Neuronal stem cell (in vitro differentiated cells): ENCODE measurements around the gene CBY3.

Experiments used
- DNase-seq: peaks from one replicate; pipeline ENCODE4 v3.0.0-alpha.2; 2013; ENCODE audit warnings: low spot score
- H2AFZ ChIP-seq: one replicate; pipeline ENCODE4 v1.6.1; 2013; ENCODE audit warnings: mild to moderate bottlenecking, low read length, inconsistent platforms
- H2AK5ac ChIP-seq: 2 replicates; pipeline ENCODE4 v1.6.1; 2013; ENCODE audit warnings: low read depth, mild to moderate bottlenecking, inconsistent platforms, low read length, moderate library complexity, mixed read lengths
- H2BK120ac ChIP-seq: 2 replicates; pipeline ENCODE4 v1.6.1; 2013; ENCODE audit warnings: low read depth, mild to moderate bottlenecking, inconsistent platforms, low read length, moderate library complexity, mixed read lengths
- H2BK12ac ChIP-seq: one replicate; pipeline ENCODE4 v1.6.1; 2013; ENCODE audit warnings: low read length, inconsistent platforms
- H2BK15ac ChIP-seq: 2 replicates; pipeline ENCODE4 v1.6.1; 2013; ENCODE audit warnings: mild to moderate bottlenecking, low read length, inconsistent platforms, mixed read lengths
- H2BK5ac ChIP-seq: one replicate; pipeline ENCODE4 v1.6.1; 2013; ENCODE audit warnings: inconsistent platforms, mild to moderate bottlenecking, low read length, moderate library complexity
- H3K14ac ChIP-seq: one replicate; pipeline ENCODE4 v1.6.1; 2013; ENCODE audit warnings: low read length, inconsistent platforms
- H3K18ac ChIP-seq: 2 replicates; pipeline ENCODE4 v1.6.1; 2013; ENCODE audit warnings: low read length, inconsistent platforms
- H3K23ac ChIP-seq: 2 replicates; pipeline ENCODE4 v1.6.1; 2013; ENCODE audit warnings: low read depth, mild to moderate bottlenecking, mixed read lengths, low read length, inconsistent platforms; ENCODE audit not compliant: poor library complexity
- H3K27ac ChIP-seq: replicated peaks from 3 replicates; pipeline ENCODE4 v1.5.1; 2013; ENCODE audit warnings: low read length, inconsistent platforms
- H3K27me3 ChIP-seq, 3 experiments: 2 replicates each; pipeline ENCODE4 v1.6.1; 2013; ENCODE audit warnings: low read length in 3 of 3, mild to moderate bottlenecking in 2 of 3, inconsistent platforms in 1 of 3, low read depth in 1 of 3, mixed read lengths in 1 of 3, moderate library complexity in 1 of 3; ENCODE audit not compliant: control insufficient read depth in 3 of 3, insufficient read depth in 3 of 3
- H3K36me3 ChIP-seq, 2 donors: replicated peaks in 1 of 2; 2 replicates each; pipeline ENCODE4 v1.6.1; 2013; ENCODE audit warnings: low read length in 2 of 2; ENCODE audit not compliant: control insufficient read depth in 2 of 2, insufficient read depth in 2 of 2
- H3K4ac ChIP-seq: 2 replicates; pipeline ENCODE4 v1.6.1; 2013; ENCODE audit warnings: inconsistent platforms, mild to moderate bottlenecking, low read length, moderate library complexity
- H3K4me1 ChIP-seq, 2 donors: 1 replicate in 1 of 2; 2 replicates in 1 of 2; pipeline ENCODE4 v1.6.1; 2013; ENCODE audit warnings: low read length in 2 of 2, low read depth in 1 of 2; ENCODE audit not compliant: control insufficient read depth in 2 of 2, insufficient read depth in 1 of 2
- H3K4me2 ChIP-seq: one replicate; pipeline ENCODE4 v1.6.1; 2013; ENCODE audit warnings: mild to moderate bottlenecking, low read length, inconsistent platforms; ENCODE audit not compliant: insufficient read depth, poor library complexity, severe bottlenecking
- H3K4me3 ChIP-seq, 2 donors: 2 replicates each; pipeline ENCODE4 v1.5.1; 2013; ENCODE audit warnings: low read length in 2 of 2, mild to moderate bottlenecking in 2 of 2, inconsistent platforms in 1 of 2, moderate library complexity in 1 of 2
- H3K79me1 ChIP-seq: one replicate; pipeline ENCODE4 v1.6.1; 2013; ENCODE audit warnings: low read depth, mild to moderate bottlenecking, inconsistent platforms, low read length, moderate library complexity
- H3K9ac ChIP-seq: one replicate; pipeline ENCODE4 v1.6.1; 2013; ENCODE audit warnings: mild to moderate bottlenecking, low read depth, low read length, inconsistent platforms; ENCODE audit not compliant: poor library complexity
- H3K9me3 ChIP-seq, 2 donors: replicated peaks in 1 of 2; 2 replicates each; pipeline versions ENCODE3 to v1.6.1; 2013; ENCODE audit warnings: low read length in 2 of 2, mild to moderate bottlenecking in 2 of 2, inconsistent platforms in 1 of 2, low read depth in 1 of 2, mixed read lengths in 1 of 2, moderate library complexity in 1 of 2; ENCODE audit not compliant: control insufficient read depth in 2 of 2, insufficient read depth in 1 of 2
- H4K8ac ChIP-seq: one replicate; pipeline ENCODE4 v1.6.1; 2013; ENCODE audit warnings: low read depth, mild to moderate bottlenecking, inconsistent platforms, low read length, moderate library complexity
- H4K91ac ChIP-seq: one replicate; pipeline ENCODE4 v1.6.1; 2013; ENCODE audit warnings: low read length, low read depth, mild to moderate bottlenecking, inconsistent platforms; ENCODE audit not compliant: poor library complexity
- WGBS, 2 donors: extraction: QIAGEN DNeasy Blood & Tissue Kit; methylation state at CpG; one replicate each; pipeline ENCODE4 v1.1.7; 2013; ENCODE audit warnings: missing lambda C conversion rate in 2 of 2, mixed read lengths in 1 of 2; ENCODE audit not compliant: insufficient read length in 2 of 2, insufficient replicate concordance in 1 of 2; ENCODE audit errors: extremely low coverage in 2 of 2; 5-methylcytosine and 5-hydroxymethylcytosine counted together

Gene CBY3

GRCh38 chr5:179700401-179700918, 19.6 kb upstream of the CBY3 start:
- H3K27ac ChIP-seq: no peak overlapping the region
- DNase-seq: no peak
- H3K4me3 ChIP-seq: peak overlapping the region in 1 of 2 donors; percentile 93
- H3K18ac ChIP-seq: no peak overlapping the region
- WGBS, 2 donors: no CpG with 5 or more reads among the region's 7 CpGs
- no peak overlapping the region for H2BK12ac ChIP-seq
- H4K91ac ChIP-seq: no peak overlapping the region
- H2AK5ac ChIP-seq: no peak overlapping the region
- peaks cover 10 to 51% of the 10 kb centered on the region in 2 donors for H3K36me3 ChIP-seq
- H2BK5ac ChIP-seq: no peak overlapping the region
- H2AFZ ChIP-seq: no peak overlapping the region
- H3K27me3 ChIP-seq: no peaks in the 10 kb centered on the region
- H3K14ac ChIP-seq: no peak overlapping the region
- no peak overlapping the region for H2BK120ac ChIP-seq
- H3K9ac ChIP-seq: no peak overlapping the region
- H3K23ac ChIP-seq: no peak overlapping the region
- no peak overlapping the region for H3K4ac ChIP-seq
- H3K4me2 ChIP-seq: no peak overlapping the region
- no peak overlapping the region for H4K8ac ChIP-seq
- peaks cover 5% of the 10 kb centered on the region for H3K79me1 ChIP-seq
- no peak overlapping the region for H2BK15ac ChIP-seq
- H3K4me1 ChIP-seq: peaks cover 3 to 6% of the 10 kb centered on the region in 2 donors
- peaks cover 0 to 4% of the 10 kb centered on the region in 2 donors for H3K9me3 ChIP-seq

DNA sequence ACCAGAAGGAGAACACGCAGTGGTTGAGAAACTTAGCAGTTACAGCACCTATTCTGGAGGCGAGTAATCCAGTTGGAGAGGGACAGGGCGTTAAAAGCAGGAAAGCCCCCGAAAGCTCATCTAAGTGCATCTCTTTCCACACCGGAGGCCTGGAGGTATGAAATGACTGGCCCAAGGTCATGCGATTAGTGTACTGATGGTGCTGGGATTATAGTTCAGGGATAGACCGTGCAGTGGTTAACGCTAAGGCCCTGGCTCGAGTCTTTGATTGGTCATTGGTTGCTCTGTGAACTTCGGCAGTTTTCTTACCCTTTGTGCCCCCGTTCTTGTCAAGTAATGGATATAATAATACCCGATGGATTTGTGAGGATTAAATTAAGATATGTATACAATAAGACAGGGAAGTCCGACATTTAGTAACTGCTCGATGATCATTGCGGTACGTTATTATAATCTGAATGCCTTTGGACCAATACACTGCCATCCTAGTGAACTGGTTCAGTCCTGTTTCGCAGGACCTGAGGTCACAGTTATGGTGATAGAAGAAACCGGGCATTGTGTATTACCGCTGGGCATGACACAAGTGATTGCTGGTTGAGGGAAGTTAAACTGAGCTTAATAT, 18.9 kb upstream of the CBY3 start:
- no peak overlapping the region for H2BK12ac ChIP-seq
- DNase-seq: no peak
- H2AFZ ChIP-seq: no peak overlapping the region
- no peak overlapping the region for H3K14ac ChIP-seq
- H3K9ac ChIP-seq: peak overlapping the region; percentile 66
- H2BK120ac ChIP-seq: no peak overlapping the region
- H3K36me3 ChIP-seq: peaks cover 10 to 44% of the 10 kb centered on the region in 2 donors
- no peak overlapping the region for H3K23ac ChIP-seq
- H4K91ac ChIP-seq: no peak overlapping the region
- H3K4me2 ChIP-seq: peak overlapping the region; percentile 88
- no peak overlapping the region for H4K8ac ChIP-seq
- H3K4ac ChIP-seq: no peak overlapping the region
- H3K9me3 ChIP-seq: peaks cover 0 to 4% of the 10 kb centered on the region in 2 donors
- H3K18ac ChIP-seq: no peak overlapping the region
- H3K27ac ChIP-seq: no peak overlapping the region
- peak overlapping the region; percentile 97 for H2BK5ac ChIP-seq
- H2BK15ac ChIP-seq: no peak overlapping the region
- H3K79me1 ChIP-seq: peaks cover 5% of the 10 kb centered on the region
- H3K4me1 ChIP-seq: peaks cover 3 to 6% of the 10 kb centered on the region in 2 donors
- H2AK5ac ChIP-seq: no peak overlapping the region
- H3K4me3 ChIP-seq: peak overlapping the region; percentile 93 to 99
- no peaks in the 10 kb centered on the region for H3K27me3 ChIP-seq
- no CpG with 5 or more reads among the region's 19 CpGs for WGBS, 2 donors

DNA sequence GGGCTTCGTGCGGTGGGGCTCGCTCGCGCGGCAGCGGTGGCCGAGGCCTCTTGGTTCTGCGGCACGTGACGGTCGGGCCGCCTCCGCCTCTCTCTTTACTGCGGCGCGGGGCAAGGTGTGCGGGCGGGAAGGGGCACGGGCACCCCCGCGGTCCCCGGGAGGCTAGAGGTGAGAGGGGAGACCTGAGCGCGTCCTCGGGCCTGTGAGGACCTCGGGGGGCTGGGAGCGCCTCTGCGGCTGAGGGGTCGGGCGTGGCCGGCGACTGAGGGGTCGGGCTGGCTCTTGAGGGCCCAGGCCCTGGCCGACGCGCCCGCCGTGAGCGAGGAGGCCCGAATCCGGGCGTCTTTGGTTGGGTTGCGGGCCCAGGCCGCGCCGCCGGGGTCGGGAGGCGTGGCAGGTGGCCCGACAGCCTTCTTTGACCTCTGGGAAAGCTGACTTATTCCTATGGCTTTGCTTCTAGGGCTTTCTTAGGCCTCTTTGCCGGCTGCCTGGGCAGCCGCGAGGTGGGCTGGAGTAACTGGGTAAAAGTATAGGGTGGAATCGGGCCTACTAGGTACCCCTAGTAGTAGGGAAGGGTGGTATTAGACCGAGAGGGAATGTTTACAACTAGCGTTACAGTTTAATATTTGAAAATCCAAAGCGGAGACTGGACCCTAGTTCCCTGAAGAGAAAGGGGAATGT, 18.2 kb upstream of the CBY3 start, which contains the start of gene CANX:
CANX (plus strand) TSS at position 33 of the 681 bp plus-strand sequence. CDS start 6,715 bp downstream, outside the sequence.
- peak within 1 kb of the TSS; percentile 96 for H2AK5ac ChIP-seq
- peak within 1 kb of the TSS; percentile 84 for H3K4ac ChIP-seq
- peak within 1 kb of the TSS; percentile 99 for H3K23ac ChIP-seq
- peak within 1 kb of the TSS; percentile 100 for H3K14ac ChIP-seq
- H2AFZ ChIP-seq: peak within 1 kb of the TSS; percentile 91
- H3K9me3 ChIP-seq: peaks cover 0 to 4% of the 10 kb centered on the region in 2 donors
- no peak within 1 kb of the TSS for H4K8ac ChIP-seq
- H3K4me1 ChIP-seq: peaks cover 3 to 6% of the 10 kb centered on the region in 2 donors
- peak within 1 kb of the TSS; percentile 97 for H2BK5ac ChIP-seq
- peak within 1 kb of the TSS; percentile 94 for H3K9ac ChIP-seq
- H3K36me3 ChIP-seq: peaks cover 10 to 38% of the 10 kb centered on the region in 2 donors
- peak within 1 kb of the TSS; percentile 66 for H2BK12ac ChIP-seq
- H3K27me3 ChIP-seq: no peaks in the 10 kb centered on the region
- H4K91ac ChIP-seq: peak within 1 kb of the TSS; percentile 46
- H2BK15ac ChIP-seq: no peak within 1 kb of the TSS
- no peak within 1 kb of the TSS for H2BK120ac ChIP-seq
- peak within 1 kb of the TSS; percentile 92 for H3K27ac ChIP-seq
- no CpG with 5 or more reads among the region's 58 CpGs for WGBS, 2 donors
- peak within 1 kb of the TSS; percentile 100 for H3K18ac ChIP-seq
- no peak for DNase-seq
- H3K4me2 ChIP-seq: peak within 1 kb of the TSS; percentile 88
- peaks cover 5% of the 10 kb centered on the region for H3K79me1 ChIP-seq
- H3K4me3 ChIP-seq: peak within 1 kb of the TSS; percentile 93 to 99
